Activated CD4-positive, alpha-beta T cell treated with anti-CD3 and anti-CD28 coated beads, Interleukin-2, amount 50 U/mL, for 1 hour (primary cell): ENCODE results near the gene EEF1G.
A peak's percentile ranks its signal among the peaks of the same experiment; 100 is the strongest.
"Not testable (repeated sequence)": the region's sequence is repeated elsewhere in the genome, so short reads cannot be mapped to it uniquely, and the experiment has no call there.

Experiments used
- DNase-seq: peaks from one replicate; pipeline ENCODE4 v3.0.0-alpha.2; 2020

EEF1G gene

GRCh38 chr11:62602141-62603071 is 28.7 kb upstream of the EEF1G start:
- no peak for DNase-seq

- peak; percentile 99 for DNase-seq
Observed at GRCh38 chr11:62601372-62602140, 27.9 kb upstream of the EEF1G start, which contains the start of gene MTA2. Gene MTA2 (minus strand): TSS chr11:62601865. CDS start chr11:62601450, 415 bp downstream.

GRCh38 chr11:62601122-62601371 is 27.4 kb upstream of the EEF1G start:
- DNase-seq = peak; percentile 35

- no peak for DNase-seq
Observed at GRCh38 chr11:62600367-62601121, 26.9 kb upstream of the EEF1G start.

DNA sequence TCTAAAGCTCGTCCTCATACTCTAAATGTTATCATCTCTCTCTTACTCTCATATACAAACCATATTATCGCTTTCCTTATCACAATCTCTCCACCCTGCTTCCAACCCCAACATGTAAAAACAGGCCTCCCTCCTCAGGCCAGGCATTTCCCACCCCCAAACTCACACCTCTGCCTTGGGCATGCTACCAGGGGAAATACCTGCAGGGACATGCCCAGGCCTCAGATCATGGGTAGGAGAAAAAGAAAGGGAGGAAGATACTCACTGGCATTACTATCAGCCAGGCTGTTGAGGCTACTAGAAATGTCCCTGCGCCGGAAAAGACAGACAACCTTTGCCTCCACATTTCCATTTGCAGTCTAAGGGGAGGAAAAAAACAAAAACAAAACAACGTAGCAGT is 26.2 kb upstream of the EEF1G start:
- DNase-seq = no peak

- DNase-seq = peak; percentile 95
Observed at GRCh38 chr11:62599069-62599696, 25.5 kb upstream of the EEF1G start.

- DNase-seq = no peak
Observed at GRCh38 chr11:62595124-62595523, 21.4 kb upstream of the EEF1G start.

GRCh38 chr11:62593434-62594044 is 19.8 kb upstream of the EEF1G start:
- DNase-seq = peak; percentile 80

GRCh38 chr11:62592989-62593421 is 19.3 kb upstream of the EEF1G start:
- DNase-seq = no peak

GRCh38 chr11:62592146-62592815 is 18.6 kb upstream of the EEF1G start:
- no peak for DNase-seq

- peak; percentile 95 for DNase-seq
Observed at GRCh38 chr11:62591448-62592145, 17.9 kb upstream of the EEF1G start, which contains the start of gene TUT1. Gene TUT1 (minus strand): TSS chr11:62591523. CDS start chr11:62591485, 38 bp downstream.

GRCh38 chr11:62588966-62589637 is 15.4 kb upstream of the EEF1G start:
- no peak for DNase-seq

GRCh38 chr11:62585356-62585755 is 11.7 kb upstream of the EEF1G start:
- not testable (repeated sequence) for DNase-seq

GRCh38 chr11:62581735-62582134 is 8.0 kb upstream of the EEF1G start:
- DNase-seq = not testable (repeated sequence)

- DNase-seq = no peak
Observed at GRCh38 chr11:62580959-62581715, 7.4 kb upstream of the EEF1G start.

GRCh38 chr11:62579252-62579651 is 5.6 kb upstream of the EEF1G start:
- DNase-seq = no peak

DNA sequence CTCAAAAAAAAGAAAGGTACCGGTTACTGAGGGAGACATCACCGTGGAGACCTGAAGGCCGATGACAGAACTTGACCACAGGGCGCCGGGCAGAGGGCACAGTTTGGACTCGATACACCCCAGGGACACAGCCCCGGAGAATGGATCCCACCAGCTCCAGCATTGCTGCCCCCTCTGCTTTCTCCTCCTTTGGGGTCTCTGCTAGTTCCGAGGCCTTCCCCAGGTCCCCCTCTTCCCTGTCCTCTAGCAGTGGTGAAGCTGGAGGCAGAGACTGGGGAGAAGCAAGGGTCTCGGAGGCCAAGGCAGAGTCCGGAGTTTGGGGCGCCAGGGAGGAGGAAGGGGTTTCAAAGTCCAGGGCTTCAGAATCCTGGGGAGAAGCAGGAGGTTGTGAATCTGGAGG is 4.8 kb upstream of the EEF1G start:
- DNase-seq = no peak

GRCh38 chr11:62577046-62577714 is 3.5 kb upstream of the EEF1G start:
- no peak for DNase-seq

DNA sequence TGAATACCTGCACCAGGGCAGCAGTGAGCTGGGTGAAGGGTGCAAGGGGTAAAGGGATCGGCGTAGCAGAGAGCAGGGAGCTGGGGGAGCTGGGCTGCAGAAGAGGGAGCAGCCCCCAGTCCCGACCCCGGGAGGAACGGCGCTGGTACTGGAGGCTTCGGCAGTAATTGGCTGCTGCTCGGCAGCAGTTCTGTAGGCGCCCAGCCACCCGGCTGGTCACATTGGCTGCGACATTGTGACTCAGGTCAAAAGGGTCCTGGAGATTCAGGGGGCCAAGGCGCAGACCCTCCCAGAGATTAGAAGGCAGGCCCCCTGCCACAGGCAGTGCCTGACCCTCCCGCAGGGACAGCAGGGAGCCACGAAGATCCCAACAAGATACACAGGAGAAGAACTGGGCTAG is 2.1 kb upstream of the EEF1G start:
- no peak for DNase-seq
